HEK293 (cell line): ENCODE measurements around the gene LGALS1.

ENCODE experiments used
- CTCF ChIA-PET: fragments of 350-600 bp; formaldehyde crosslinking; extraction: SDS; loops from one replicate; lab custom pipeline; 2021; ENCODE audit warnings: antibody characterized with exemption; lab: Yijun Ruan, JAX
- POLR2A ChIA-PET: fragments of 300-600 bp; formaldehyde crosslinking; extraction: SDS; loops from one replicate; lab custom pipeline; 2020; ENCODE audit warnings: antibody characterized with exemption, inconsistent platforms; lab: Yijun Ruan, JAX
- H3K27ac ChIP-seq: fragments of 200-500 bp; sonication (Bioruptor generic); 2 replicates; pipeline ENCODE4 v1.5.1; 2014; ENCODE audit warnings: low read depth, low read length, control low read depth, inconsistent platforms; ENCODE audit errors: extremely low read depth
- H3K36me3 ChIP-seq, 2 experiments: fragments of 200-500 bp in 1 of 2; sonication (Bioruptor generic) in 1 of 2; 1 replicate in 1 of 2; 2 replicates in 1 of 2; pipeline ENCODE4 v1.5.1; 2014 to 2017; ENCODE audit warnings: inconsistent platforms in 2 of 2, low read length in 2 of 2; ENCODE audit not compliant: control insufficient read depth in 2 of 2, insufficient read depth in 1 of 2
- H3K4me1 ChIP-seq: fragments of 200-500 bp; sonication (Bioruptor generic); 2 replicates; pipeline ENCODE4 v1.5.1; 2014; ENCODE audit warnings: mild to moderate bottlenecking, low read length, inconsistent platforms; ENCODE audit not compliant: control insufficient read depth, insufficient read depth
- H3K4me3 ChIP-seq: 2 replicates; pipeline ENCODE4 v1.5.1; 2011; ENCODE audit warnings: low read depth, mild to moderate bottlenecking, control low read depth, low read length, moderate library complexity
- H3K9me3 ChIP-seq: fragments of 200-500 bp; sonication (Bioruptor generic); 2 replicates; pipeline ENCODE4 v1.5.1; 2014; ENCODE audit warnings: low read depth, low read length, inconsistent platforms; ENCODE audit not compliant: control insufficient read depth, insufficient read depth
- BCL6B ChIP-seq: fragments of 450-650 bp; formaldehyde crosslinking; IDR thresholded peaks from 2 replicates; pipeline ENCODE4 v1.5.1; 2017; ENCODE audit warnings: missing biosample characterization, missing genetic modification characterization
- EGR2 ChIP-seq: fragments of 450-650 bp; formaldehyde crosslinking; IDR thresholded peaks from 2 replicates; pipeline ENCODE4 v1.5.1; 2016; ENCODE audit warnings: low read depth, missing biosample characterization, missing genetic modification characterization
- GLIS1 ChIP-seq: fragments of 450-650 bp; formaldehyde crosslinking; IDR thresholded peaks from 2 replicates; pipeline ENCODE4 v1.5.1; 2016; ENCODE audit warnings: missing biosample characterization, missing genetic modification characterization
- HOXD13 ChIP-seq: sonication (generic); formaldehyde crosslinking; IDR thresholded peaks from 2 replicates; pipeline ENCODE4 v1.8.0; 2022; ENCODE audit warnings: missing genetic modification reagents, borderline replicate concordance
- PBX3 ChIP-seq: sonication (generic); formaldehyde crosslinking; IDR thresholded peaks from 2 replicates; pipeline ENCODE4 v1.8.1; 2022; ENCODE audit warnings: mild to moderate bottlenecking, moderate library complexity, missing genetic modification reagents
- ZBTB26 ChIP-seq: fragments of 450-650 bp; formaldehyde crosslinking; optimal IDR thresholded peaks from 2 replicates; pipeline ENCODE3; 2016; ENCODE audit warnings: missing biosample characterization, mild to moderate bottlenecking, missing genetic modification characterization
- ZBTB44 ChIP-seq: fragments of 450-650 bp; IDR thresholded peaks from 2 replicates; pipeline ENCODE4 v1.5.1; 2018; ENCODE audit warnings: missing biosample characterization, mild to moderate bottlenecking, missing genetic modification characterization
- ZBTB49 ChIP-seq: fragments of 450-650 bp; formaldehyde crosslinking; IDR thresholded peaks from 2 replicates; pipeline ENCODE4 v1.5.1; 2016; ENCODE audit warnings: missing biosample characterization, missing genetic modification characterization, low read depth
- ZFP3 ChIP-seq: fragments of 450-650 bp; formaldehyde crosslinking; IDR thresholded peaks from 2 replicates; pipeline ENCODE4 v1.5.1; 2016; ENCODE audit warnings: low read depth, missing biosample characterization, missing genetic modification characterization
- ZFP37 ChIP-seq: fragments of 450-650 bp; formaldehyde crosslinking; IDR thresholded peaks from 2 replicates; pipeline ENCODE4 v1.5.1; 2016; ENCODE audit warnings: missing biosample characterization, missing genetic modification characterization
- ZNF121 ChIP-seq: fragments of 450-650 bp; formaldehyde crosslinking; IDR thresholded peaks from 2 replicates; pipeline ENCODE4 v1.5.1; 2016; ENCODE audit warnings: missing biosample characterization, missing genetic modification characterization
- ZNF274 ChIP-seq, 2 experiments: fragments of 200-500 bp in 1 of 2; fragments of 450-650 bp in 1 of 2; sonication (Bioruptor generic) in 1 of 2; formaldehyde crosslinking in 1 of 2; IDR thresholded peaks; 2 replicates each; pipeline versions ENCODE4 v1.5.1 to v1.6.1; 2014 to 2016; ENCODE audit warnings: borderline replicate concordance in 1 of 2, inconsistent platforms in 1 of 2, low read length in 1 of 2, missing biosample characterization in 1 of 2, missing genetic modification characterization in 1 of 2
- ZNF280D ChIP-seq: fragments of 450-650 bp; formaldehyde crosslinking; IDR thresholded peaks from 2 replicates; pipeline ENCODE4 v1.5.1; 2016; ENCODE audit warnings: missing biosample characterization, missing genetic modification characterization
- ZNF521 ChIP-seq: fragments of 450-650 bp; formaldehyde crosslinking; IDR thresholded peaks from 2 replicates; pipeline ENCODE4 v1.5.1; 2017; ENCODE audit warnings: missing biosample characterization, mild to moderate bottlenecking, missing genetic modification characterization
- ZNF600 ChIP-seq: fragments of 450-650 bp; formaldehyde crosslinking; IDR thresholded peaks from 2 replicates; pipeline ENCODE4 v1.5.1; 2016; ENCODE audit warnings: missing biosample characterization, missing genetic modification characterization
- ZNF654 ChIP-seq: fragments of 450-650 bp; formaldehyde crosslinking; IDR thresholded peaks from 2 replicates; pipeline ENCODE4 v1.5.1; 2016; ENCODE audit warnings: low read depth, missing biosample characterization, missing genetic modification characterization
- ZSCAN4 ChIP-seq: fragments of 450-650 bp; formaldehyde crosslinking; IDR thresholded peaks from 2 replicates; pipeline ENCODE4 v1.5.1; 2017; ENCODE audit warnings: missing biosample characterization, missing genetic modification characterization

The LGALS1 gene

GRCh38 chr22:37714634-37715033, 39.2 kb downstream of the LGALS1 start:
- H3K36me3 ChIP-seq = no peaks in the 10 kb centered on the region; a peak in 1 of 3 replicates
- no peak overlapping the region for H3K27ac ChIP-seq
- H3K9me3 ChIP-seq = no peaks in the 10 kb centered on the region
- POLR2A ChIA-PET = no interaction called here
- CTCF ChIA-PET = interaction anchor here (0.7 to 1.8 kb wide), 2 partner anchors 30 to 71 kb away, joined by 5 to 6 read pairs; no protein-coding TSS in a partner anchor
- no peaks in the 10 kb centered on the region for H3K4me1 ChIP-seq
- TF ChIP-seq ZNF521 (tag by site-specific recombination) (no peak), ZNF121 (peak; percentile 95), ZFP3 (tag by site-specific recombination) (no peak), ZBTB44 (tag by site-specific recombination) (no peak)
- no peak overlapping the region for H3K4me3 ChIP-seq

GRCh38 chr22:37715760-37716159, 40.3 kb downstream of the LGALS1 start:
- ChIA-PET POLR2A (interaction anchor here (0.8 kb wide), 1 partner anchor 261 kb away, joined by 3 read pairs; no protein-coding TSS in a partner anchor), CTCF (interaction anchor here (0.7 to 1.8 kb wide), 2 partner anchors 73 to 979 kb away, joined by 3 to 5 read pairs; no protein-coding TSS in a partner anchor)
- no peak overlapping the region for H3K27ac ChIP-seq

GRCh38 chr22:37716708-37717107, 41.3 kb downstream of the LGALS1 start:
- CTCF ChIA-PET = interaction anchor here (0.6 kb wide), 1 partner anchor 19 kb away, joined by 3 read pairs; no protein-coding TSS in a partner anchor
- Histone ChIP-seq H3K27ac (no peak overlapping the region), H3K4me3 (no peak overlapping the region), H3K9me3 (no peaks in the 10 kb centered on the region), H3K4me1 (no peaks in the 10 kb centered on the region), H3K36me3 (no peaks in the 10 kb centered on the region; a peak in 1 of 3 replicates)
- POLR2A ChIA-PET = no interaction called here
- TF ChIP-seq ZNF274 (IDR thresholded peaks at IDR 0.05; ENCODE audit: low read length) (no peak), ZNF274 (tag by site-specific recombination; IDR thresholded peaks at IDR 0.05; ENCODE audit: borderline replicate concordance) (no peak), ZBTB26 (tag by site-specific recombination) (no peak), ZSCAN4 (tag by site-specific recombination) (no peak), ZFP37 (tag by site-specific recombination) (no peak), PBX3 (CRISPR knock-in tag) (no peak), BCL6B (tag by site-specific recombination) (no peak), EGR2 (tag by site-specific recombination) (no peak), HOXD13 (CRISPR knock-in tag) (no peak), ZBTB49 (tag by site-specific recombination) (no peak), ZNF600 (tag by site-specific recombination) (no peak), ZNF280D (tag by site-specific recombination) (no peak)

More at GRCh38 chr22:37715760-37716159, 40.3 kb downstream of the LGALS1 start:
- TF ChIP-seq GLIS1 (peak; percentile 51), ZNF654 (tag by site-specific recombination) (no peak)
- Histone ChIP-seq H3K4me1 (no peaks in the 10 kb centered on the region), H3K4me3 (no peak overlapping the region), H3K9me3 (no peaks in the 10 kb centered on the region), H3K36me3 (no peaks in the 10 kb centered on the region; a peak in 1 of 3 replicates)
